Adipocyte (in vitro differentiated cells): ENCODE data around the gene MAP4K1.
A peak's percentile ranks its signal among the peaks of the same experiment; 100 is the strongest.

Source experiments
- DNase-seq: peaks from one replicate; pipeline ENCODE4 v3.0.0-alpha.2; 2015; ENCODE audit warnings: low read depth
- H3K27me3 ChIP-seq: replicated peaks from 2 replicates; pipeline ENCODE4 v1.7.0; 2013; ENCODE audit warnings: mild to moderate bottlenecking, low read length, moderate library complexity; ENCODE audit not compliant: control insufficient read depth, insufficient read depth
- H3K36me3 ChIP-seq: 2 replicates; pipeline ENCODE4 v1.7.0; 2013; ENCODE audit warnings: low read length, mild to moderate bottlenecking, moderate library complexity; ENCODE audit not compliant: control insufficient read depth, insufficient read depth, severe bottlenecking
- H3K4me1 ChIP-seq: 2 replicates; pipeline ENCODE4 v1.7.0; 2013; ENCODE audit warnings: mild to moderate bottlenecking, low read length, moderate library complexity; ENCODE audit not compliant: control insufficient read depth, insufficient read depth
- H3K4me3 ChIP-seq: 2 replicates; pipeline ENCODE4 v1.7.0; 2013; ENCODE audit warnings: mild to moderate bottlenecking, low read length, moderate library complexity
- H3K9ac ChIP-seq: 2 replicates; pipeline ENCODE4 v1.7.0; 2013; ENCODE audit warnings: mild to moderate bottlenecking, low read length, moderate library complexity
- H3K9me3 ChIP-seq: 2 replicates; pipeline ENCODE4 v1.7.0; 2013; ENCODE audit warnings: mild to moderate bottlenecking, low read length, moderate library complexity; ENCODE audit not compliant: control insufficient read depth

MAP4K1 gene

GRCh38 chr19:38661136-38661535, 43.4 kb upstream of the MAP4K1 start:
- peak overlapping the region; percentile 88 for H3K9ac ChIP-seq
- H3K36me3 ChIP-seq: no peaks in the 10 kb centered on the region
- no peaks in the 10 kb centered on the region for H3K27me3 ChIP-seq
- DNase-seq: no peak
- H3K4me3 ChIP-seq: no peak overlapping the region
- H3K9me3 ChIP-seq: no peaks in the 10 kb centered on the region
- H3K4me1 ChIP-seq: peaks cover 81% of the 10 kb centered on the region

GRCh38 chr19:38660724-38661123, 43.0 kb upstream of the MAP4K1 start:
- no peaks in the 10 kb centered on the region for H3K36me3 ChIP-seq
- H3K9ac ChIP-seq: peak overlapping the region; percentile 88
- no peak overlapping the region for H3K4me3 ChIP-seq
- H3K9me3 ChIP-seq: no peaks in the 10 kb centered on the region
- peaks cover 81% of the 10 kb centered on the region for H3K4me1 ChIP-seq
- no peak for DNase-seq
- no peaks in the 10 kb centered on the region for H3K27me3 ChIP-seq

GRCh38 chr19:38658462-38659306, 40.9 kb upstream of the MAP4K1 start:
- Histone ChIP-seq H3K4me1 (peaks cover 85% of the 10 kb centered on the region), H3K9ac (peak overlapping the region; percentile 88), H3K27me3 (no peaks in the 10 kb centered on the region), H3K9me3 (no peaks in the 10 kb centered on the region), H3K36me3 (peaks cover 5% of the 10 kb centered on the region), H3K4me3 (peak overlapping the region; percentile 71)
- peak; percentile 99 for DNase-seq

- Histone ChIP-seq H3K9ac (peak overlapping the region; percentile 79), H3K4me1 (peaks cover 94% of the 10 kb centered on the region), H3K27me3 (no peaks in the 10 kb centered on the region), H3K9me3 (no peaks in the 10 kb centered on the region), H3K36me3 (peaks cover 5% of the 10 kb centered on the region), H3K4me3 (peak overlapping the region; percentile 49)
- DNase-seq: peak; percentile 76
Measured at GRCh38 chr19:38657633-38658222, 40.0 kb upstream of the MAP4K1 start.

- Histone ChIP-seq H3K4me3 (peak overlapping the region; percentile 25), H3K9ac (peak overlapping the region; percentile 26), H3K36me3 (peaks cover 5% of the 10 kb centered on the region), H3K4me1 (peaks cover 97% of the 10 kb centered on the region), H3K9me3 (no peaks in the 10 kb centered on the region), H3K27me3 (no peaks in the 10 kb centered on the region)
- peak; percentile 78 for DNase-seq
Measured at GRCh38 chr19:38656171-38656981, 38.6 kb upstream of the MAP4K1 start.

- no peaks in the 10 kb centered on the region for H3K9me3 ChIP-seq
- no peak for DNase-seq
- no peak overlapping the region for H3K4me3 ChIP-seq
- H3K36me3 ChIP-seq: peaks cover 5% of the 10 kb centered on the region
- peak overlapping the region; percentile 31 for H3K9ac ChIP-seq
- H3K4me1 ChIP-seq: peaks cover 95% of the 10 kb centered on the region
- H3K27me3 ChIP-seq: no peaks in the 10 kb centered on the region
Measured at GRCh38 chr19:38655148-38655824, 37.5 kb upstream of the MAP4K1 start.

GRCh38 chr19:38654628-38655055, 36.9 kb upstream of the MAP4K1 start:
- peak; percentile 75 for DNase-seq
- Histone ChIP-seq H3K27me3 (no peaks in the 10 kb centered on the region), H3K9me3 (no peaks in the 10 kb centered on the region), H3K36me3 (peaks cover 5% of the 10 kb centered on the region), H3K4me1 (peaks cover 95% of the 10 kb centered on the region), H3K4me3 (no peak overlapping the region), H3K9ac (peak overlapping the region; percentile 31)

GRCh38 chr19:38653028-38653571, 35.3 kb upstream of the MAP4K1 start:
- DNase-seq: peak; percentile 81
- H3K9me3 ChIP-seq: no peaks in the 10 kb centered on the region
- H3K36me3 ChIP-seq: peaks cover 5% of the 10 kb centered on the region
- peaks cover 84% of the 10 kb centered on the region for H3K4me1 ChIP-seq
- H3K27me3 ChIP-seq: no peaks in the 10 kb centered on the region
- peak overlapping the region; percentile 83 for H3K9ac ChIP-seq
- peak overlapping the region; percentile 72 for H3K4me3 ChIP-seq

- Histone ChIP-seq H3K9me3 (no peaks in the 10 kb centered on the region), H3K27me3 (no peaks in the 10 kb centered on the region), H3K4me3 (peak overlapping the region; percentile 100), H3K9ac (peak overlapping the region; percentile 100), H3K36me3 (peaks cover 5% of the 10 kb centered on the region), H3K4me1 (peaks cover 64% of the 10 kb centered on the region)
- DNase-seq: peak; percentile 73
Measured at GRCh38 chr19:38650911-38651584, 33.3 kb upstream of the MAP4K1 start.

GRCh38 chr19:38650172-38650775, 32.5 kb upstream of the MAP4K1 start:
- peak; percentile 40 for DNase-seq
- Histone ChIP-seq H3K9me3 (no peaks in the 10 kb centered on the region), H3K4me3 (peak overlapping the region; percentile 100), H3K9ac (peak overlapping the region; percentile 100), H3K4me1 (peaks cover 56% of the 10 kb centered on the region), H3K36me3 (peaks cover 5% of the 10 kb centered on the region), H3K27me3 (no peaks in the 10 kb centered on the region)
